ENCODE results near the gene ANKRD34B.
"Not testable (repeated sequence)": the region's sequence is repeated elsewhere in the genome, so short reads cannot be mapped to it uniquely, and the experiment has no call there.

Gene ANKRD34B

GRCh38 chr5:80569961-80570786 is at the start of gene ANKRD34B:
Gene ANKRD34B (minus strand): TSS chr5:80570280. CDS start chr5:80560019, 10,261 bp downstream.
- no peak for DNase-seq (ENCODE audit: low read depth)

- no peak for DNase-seq (ENCODE audit: low read depth)
These were observed 49.0 kb upstream of the ANKRD34B start for GRCh38 chr5:80619086-80619485.

- no peak for DNase-seq (ENCODE audit: low read depth)
These were observed 48.4 kb upstream of the ANKRD34B start for GRCh38 chr5:80618438-80618837.

GRCh38 chr5:80615266-80615914 is 45.3 kb upstream of the ANKRD34B start:
- DNase-seq (ENCODE audit: low read depth), result no peak

GRCh38 chr5:80609692-80610091 is 39.6 kb upstream of the ANKRD34B start:
- DNase-seq (ENCODE audit: low read depth), result no peak

- no peak for DNase-seq (ENCODE audit: low read depth)
These were observed 38.7 kb upstream of the ANKRD34B start for GRCh38 chr5:80608731-80609130.

- no peak for DNase-seq (ENCODE audit: low read depth)
These were observed 37.8 kb upstream of the ANKRD34B start for GRCh38 chr5:80607832-80608231.

- DNase-seq (ENCODE audit: low read depth), result no peak
These were observed 37.3 kb upstream of the ANKRD34B start for GRCh38 chr5:80607343-80607742.

GRCh38 chr5:80600943-80601693 is 31.0 kb upstream of the ANKRD34B start:
- DNase-seq (ENCODE audit: low read depth), result no peak

GRCh38 chr5:80597500-80597899 is 27.4 kb upstream of the ANKRD34B start:
- DNase-seq (ENCODE audit: low read depth), result no peak

GRCh38 chr5:80594810-80595209 is 24.7 kb upstream of the ANKRD34B start:
- no peak for DNase-seq (ENCODE audit: low read depth)

GRCh38 chr5:80592761-80593160 is 22.7 kb upstream of the ANKRD34B start:
- no peak for DNase-seq (ENCODE audit: low read depth)

GRCh38 chr5:80592105-80592504 is 22.0 kb upstream of the ANKRD34B start:
- no peak for DNase-seq (ENCODE audit: low read depth)

GRCh38 chr5:80591352-80591751 is 21.3 kb upstream of the ANKRD34B start:
- DNase-seq (ENCODE audit: low read depth), result no peak

GRCh38 chr5:80590766-80591165 is 20.7 kb upstream of the ANKRD34B start:
- DNase-seq (ENCODE audit: low read depth), result no peak

GRCh38 chr5:80588858-80589540 is 18.9 kb upstream of the ANKRD34B start:
- DNase-seq (ENCODE audit: low read depth), result no peak

- no peak for DNase-seq (ENCODE audit: low read depth)
These were observed 14.7 kb upstream of the ANKRD34B start for GRCh38 chr5:80584770-80585169.

GRCh38 chr5:80580291-80580690 is 10.2 kb upstream of the ANKRD34B start:
- DNase-seq (ENCODE audit: low read depth), result not testable (repeated sequence)

- DNase-seq (ENCODE audit: low read depth), result no peak
These were observed 9.0 kb upstream of the ANKRD34B start for GRCh38 chr5:80579050-80579449.

- DNase-seq (ENCODE audit: low read depth), result no peak
These were observed 7.6 kb upstream of the ANKRD34B start for GRCh38 chr5:80577707-80578106.

- no peak for DNase-seq (ENCODE audit: low read depth)
These were observed 6.3 kb upstream of the ANKRD34B start for GRCh38 chr5:80576383-80576782.

- DNase-seq (ENCODE audit: low read depth), result no peak
These were observed 3.0 kb upstream of the ANKRD34B start for GRCh38 chr5:80573062-80573461.
